Amniotic epithelial cell (primary cell): ENCODE data around the gene DYNLT2B.
A peak's percentile ranks its signal among the peaks of the same experiment; 100 is the strongest.
"Not testable (repeated sequence)": the region's sequence is repeated elsewhere in the genome, so short reads cannot be mapped to it uniquely, and the experiment has no call there.

Experiments
- DNase-seq: peaks from one replicate; pipeline ENCODE4 v3.0.0-alpha.2; 2010; ENCODE audit warnings: low read depth

DYNLT2B gene

DNA sequence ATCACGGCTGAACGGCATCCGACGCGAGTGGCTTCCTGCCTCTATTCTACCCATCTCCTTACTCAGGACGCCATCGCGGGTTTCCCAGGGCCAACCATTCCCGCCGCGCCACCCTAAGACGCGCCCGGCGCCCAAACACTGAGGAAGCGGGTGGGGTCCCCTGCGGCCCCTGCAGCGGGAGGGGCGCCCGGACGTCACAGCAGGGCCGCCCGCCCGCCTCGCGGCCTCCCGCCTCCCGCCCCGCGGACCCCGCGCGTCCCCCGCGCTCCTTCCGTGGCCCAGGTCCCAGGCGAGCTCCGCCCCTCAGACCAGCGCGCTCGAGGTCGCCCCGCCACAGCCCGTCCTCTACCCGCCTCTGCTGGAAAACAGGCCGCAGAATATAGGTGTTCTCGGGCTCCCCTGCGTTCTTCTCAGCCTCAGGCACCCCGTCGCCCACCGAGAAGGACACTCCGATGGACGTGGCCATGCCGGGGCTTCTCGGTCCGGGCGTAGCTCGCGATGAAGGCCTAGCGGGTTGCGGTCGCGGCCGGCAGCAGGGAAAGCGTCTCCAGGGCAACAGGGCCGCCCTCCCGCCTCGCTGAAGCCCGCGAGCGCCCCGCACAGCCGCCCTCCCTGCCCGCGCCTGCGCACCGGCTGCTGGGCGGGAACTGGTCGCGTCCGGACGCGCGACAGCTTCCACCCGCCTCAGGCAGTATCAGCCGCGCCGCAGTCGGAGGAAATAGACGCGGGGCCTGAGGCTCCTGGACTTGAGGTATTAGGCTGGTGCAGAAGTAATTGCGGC, at the start of gene DYNLT2B:
Gene DYNLT2B (minus strand): TSS at position 554 of the 781 bp plus-strand sequence. CDS start 88 bp downstream, at position 466.
- peak; percentile 82 for DNase-seq

DNA sequence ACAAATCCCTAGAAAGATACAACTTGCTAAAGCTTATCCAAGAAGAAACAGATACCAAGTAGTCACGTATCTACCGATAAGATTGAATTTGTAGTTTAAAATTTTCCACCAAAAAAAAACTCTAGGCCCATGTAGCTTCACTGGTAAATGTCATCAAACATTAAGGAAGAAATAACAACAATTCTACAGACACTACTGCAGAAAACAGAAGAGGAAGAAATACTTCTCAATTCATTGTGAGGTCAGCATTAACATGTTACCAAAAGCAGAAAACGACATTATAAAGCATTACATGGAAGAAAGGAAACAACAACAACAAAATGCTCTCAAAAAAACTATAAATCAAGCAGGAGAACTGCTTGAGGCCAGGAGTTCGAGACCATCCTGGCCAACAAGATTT, 47.7 kb upstream of the DYNLT2B start:
- no peak for DNase-seq

DNA sequence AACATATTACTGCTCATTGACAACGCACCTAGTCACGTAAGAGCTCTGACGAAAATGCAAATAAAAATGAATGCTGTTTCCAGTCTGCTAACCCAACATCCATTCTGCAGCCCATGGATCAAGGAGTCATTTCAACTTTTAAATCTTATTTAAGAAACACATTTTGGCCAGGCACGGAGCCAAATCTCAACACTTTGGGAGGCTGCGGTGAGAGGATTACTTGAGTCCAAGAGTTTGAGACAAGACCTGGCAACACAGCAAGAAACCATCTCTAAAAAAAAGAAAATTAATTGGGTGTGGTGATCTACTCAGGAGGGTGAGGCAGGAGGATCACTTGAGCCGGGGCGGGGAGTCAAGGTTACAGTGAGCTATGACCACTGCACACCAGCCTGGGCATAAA, 42.5 kb upstream of the DYNLT2B start:
- no peak for DNase-seq

DNA sequence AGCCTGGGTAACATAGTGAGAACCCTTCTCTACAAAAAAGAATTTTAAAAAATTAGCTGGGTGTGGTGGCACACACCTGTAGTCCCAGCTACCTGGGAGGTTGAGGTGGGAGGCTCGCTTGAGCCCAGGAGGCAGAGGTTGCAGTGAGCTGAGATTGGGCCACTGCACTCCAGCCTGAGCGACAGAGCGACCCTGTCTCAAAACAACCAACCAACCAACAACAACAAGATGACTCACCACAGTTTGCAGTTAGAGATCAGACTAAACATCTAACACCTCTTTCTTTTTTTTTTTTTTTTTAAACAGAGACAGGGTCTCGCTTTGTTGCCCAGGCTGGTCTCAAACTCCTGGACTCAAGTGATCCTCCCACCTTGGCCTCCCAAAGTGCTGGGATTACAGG, 40.5 kb upstream of the DYNLT2B start:
- not testable (repeated sequence) for DNase-seq

DNA sequence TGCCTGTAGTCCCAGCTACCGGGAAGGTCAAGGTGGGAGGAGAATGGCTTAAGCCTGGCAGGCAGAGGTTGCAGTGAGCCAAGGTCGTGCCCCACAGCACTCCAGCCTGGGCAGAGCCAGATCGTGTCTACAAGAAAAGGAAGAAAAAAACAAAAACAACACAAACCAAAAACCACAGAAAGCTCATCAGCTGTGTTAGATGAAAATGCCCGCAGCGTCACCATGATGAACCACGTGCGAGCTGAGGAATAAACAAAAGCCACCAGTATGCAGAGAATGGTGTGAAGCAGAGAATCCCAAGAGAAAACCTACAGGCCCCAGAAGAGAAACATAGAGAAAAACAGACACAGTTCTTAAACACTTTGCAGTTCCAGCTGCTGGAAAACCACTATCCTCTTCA, 39.9 kb upstream of the DYNLT2B start:
- DNase-seq: no peak

DNA sequence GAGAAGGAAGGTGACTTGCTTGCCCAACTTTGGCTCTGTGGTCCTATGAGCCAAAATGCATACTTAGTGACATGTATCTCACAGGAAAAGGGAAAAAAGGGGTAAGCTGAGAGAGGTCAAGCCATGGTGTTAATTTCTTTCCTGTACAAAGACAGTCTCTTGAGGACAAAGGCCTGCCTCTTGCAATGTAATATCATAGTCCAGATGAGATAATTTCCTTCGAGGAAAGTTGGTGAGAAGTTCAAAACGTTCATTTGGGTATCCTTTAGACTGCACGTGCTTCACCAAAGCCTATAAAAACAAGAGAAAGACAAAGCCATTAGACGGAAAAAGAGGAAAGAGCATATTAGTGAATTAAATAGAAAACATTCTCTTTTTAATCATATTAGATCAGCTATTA, 38.5 kb upstream of the DYNLT2B start:
- no peak for DNase-seq

DNA sequence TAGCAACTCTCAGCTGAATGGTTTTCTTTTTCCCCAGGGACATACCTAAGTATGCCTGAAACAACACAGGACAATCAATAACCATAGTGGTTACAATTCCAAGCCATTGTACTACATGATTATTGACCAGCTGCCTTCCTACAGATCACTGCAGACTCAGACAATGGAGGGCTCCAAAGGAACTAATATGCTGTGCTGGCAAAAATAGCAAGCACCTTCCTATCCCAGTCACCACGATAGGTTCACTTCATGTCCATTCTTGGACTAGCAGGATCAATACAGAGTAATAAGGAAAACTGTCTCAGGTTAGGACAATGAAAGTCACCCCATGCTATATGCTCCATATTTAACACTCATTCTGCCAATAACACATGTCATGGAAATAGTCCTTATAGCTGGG, 37.6 kb upstream of the DYNLT2B start:
- no peak for DNase-seq

DNA sequence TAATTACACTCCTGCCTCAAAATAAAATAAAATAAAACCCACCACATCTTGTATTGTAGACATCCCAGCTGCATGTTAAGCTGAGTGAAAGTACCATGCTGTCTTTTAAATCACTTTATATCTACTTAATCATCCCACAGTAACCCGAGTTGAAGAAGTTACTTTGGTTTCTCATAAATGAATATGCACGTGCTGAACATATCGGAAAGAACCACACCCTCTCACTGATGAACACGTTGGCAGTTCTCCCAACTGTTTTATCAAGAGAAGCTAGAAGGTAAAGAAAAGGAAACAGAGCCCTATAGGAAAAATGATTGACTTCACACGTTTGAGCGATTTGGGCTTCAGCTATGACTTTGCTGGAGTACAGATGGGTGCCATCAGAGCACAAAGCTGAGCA, 36.1 kb upstream of the DYNLT2B start:
- no peak for DNase-seq

DNA sequence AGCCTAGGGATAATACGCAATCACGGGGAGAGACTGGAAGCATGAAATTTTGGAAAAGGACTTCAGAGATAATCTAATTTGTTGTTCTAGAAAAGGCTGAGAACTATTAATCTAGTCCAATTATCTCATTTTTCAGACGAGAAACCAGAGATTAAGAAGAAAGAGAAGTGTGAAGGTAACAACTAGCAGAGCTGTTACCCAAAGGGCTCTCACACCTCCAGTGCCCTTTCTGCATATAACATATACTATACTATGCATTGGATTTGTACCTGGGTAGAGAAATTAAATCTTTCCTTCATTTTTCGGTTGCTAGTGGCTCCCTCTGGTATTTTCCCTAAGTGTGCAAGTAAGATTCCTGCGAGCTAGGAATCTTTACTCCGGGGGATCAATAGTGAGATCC, 33.5 kb upstream of the DYNLT2B start:
- DNase-seq: no peak

DNA sequence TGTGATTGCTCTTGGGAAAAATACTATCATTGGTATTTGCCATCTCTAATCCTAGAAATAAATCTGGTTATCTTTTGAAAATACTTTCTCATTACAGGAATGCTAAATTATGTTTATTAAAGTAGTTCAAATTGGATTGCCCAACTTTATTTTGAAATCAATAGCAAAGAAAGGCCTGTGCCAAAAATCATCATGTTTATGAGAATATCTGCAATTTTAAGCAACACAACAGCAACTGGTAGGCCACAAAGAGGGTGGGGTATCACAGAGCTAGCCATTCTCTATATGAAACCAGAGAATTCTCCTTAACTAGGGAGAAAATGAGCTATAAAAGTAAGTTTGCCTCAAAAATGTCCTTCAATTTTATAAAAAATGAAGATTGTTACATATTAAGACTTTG, 32.0 kb upstream of the DYNLT2B start:
- no peak for DNase-seq

DNA sequence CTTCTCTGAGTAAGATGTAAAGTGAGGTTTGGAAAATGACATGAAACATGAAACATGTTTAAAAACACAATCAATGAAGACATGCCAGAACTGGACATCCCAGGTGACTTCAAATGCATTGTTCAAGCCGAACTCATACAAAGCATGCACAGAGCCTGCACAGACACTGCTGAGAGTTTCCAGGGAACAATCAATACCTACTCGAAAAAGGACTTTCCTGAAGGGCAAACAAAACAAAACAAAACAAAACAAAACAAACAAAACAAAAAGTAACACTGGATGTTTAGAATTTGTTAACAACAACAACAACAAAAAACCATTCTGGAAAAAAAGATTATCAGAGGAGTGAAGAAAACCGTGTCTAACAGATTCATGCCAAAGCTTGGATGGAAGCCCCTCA, 30.7 kb upstream of the DYNLT2B start:
- no peak for DNase-seq

DNA sequence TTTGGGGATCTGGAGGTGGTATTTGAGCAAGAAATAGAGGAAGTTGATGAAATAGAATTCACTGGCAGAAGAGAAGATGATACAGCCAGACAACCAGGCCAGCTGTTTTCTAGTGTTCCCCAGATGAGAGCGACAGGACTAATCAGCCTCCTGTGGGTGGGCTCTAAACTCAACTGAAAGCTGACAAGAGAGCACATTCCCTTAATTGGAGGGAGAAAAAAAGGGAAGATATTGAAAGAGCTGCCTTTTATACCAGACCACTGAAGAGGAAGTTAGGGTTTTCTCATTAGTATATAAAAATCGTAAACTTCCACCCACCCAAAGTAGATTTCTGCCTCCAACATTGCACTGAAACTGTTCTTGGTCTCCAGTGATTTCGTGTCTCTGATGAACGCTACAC, 26.6 kb upstream of the DYNLT2B start:
- no peak for DNase-seq

DNA sequence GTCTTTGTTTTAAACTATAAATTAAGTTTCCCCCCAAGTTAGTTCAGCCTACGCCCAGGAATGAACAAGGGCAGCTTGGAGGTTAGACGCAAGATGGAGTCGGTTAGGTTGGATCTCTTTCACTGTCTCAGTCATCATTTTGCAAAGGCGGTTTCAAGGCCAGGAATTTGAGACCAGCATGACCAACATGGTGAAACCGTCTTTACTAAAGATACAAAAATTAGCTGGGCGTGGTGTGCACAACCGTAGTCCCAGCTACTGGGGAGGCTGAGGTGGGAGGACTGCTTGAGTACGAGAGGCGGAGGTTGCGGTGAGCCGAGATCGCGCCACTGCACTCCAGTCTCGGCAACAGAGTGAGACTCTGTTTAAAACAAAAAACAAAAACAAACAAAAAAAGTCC, 25.9 kb upstream of the DYNLT2B start:
- not testable (repeated sequence) for DNase-seq

DNA sequence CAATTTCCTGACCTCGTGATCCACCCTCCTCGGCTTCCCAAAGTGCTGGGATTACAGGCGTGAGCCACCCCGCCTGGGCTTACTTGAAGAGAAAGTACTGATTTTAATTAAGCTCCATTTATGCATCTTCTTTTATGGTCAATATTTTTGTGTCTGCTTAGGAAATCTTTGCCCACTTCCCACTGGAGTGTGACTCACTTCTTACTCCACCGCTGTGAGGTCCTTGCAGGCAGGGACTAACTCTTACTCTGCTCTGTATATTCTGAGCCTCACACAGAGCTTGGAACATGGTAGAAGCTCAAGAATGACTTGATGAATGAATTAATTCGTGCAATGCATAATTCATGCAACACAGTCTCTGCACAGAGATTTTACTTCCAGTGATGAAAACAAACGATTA, 23.1 kb upstream of the DYNLT2B start:
- DNase-seq: peak; percentile 77

DNA sequence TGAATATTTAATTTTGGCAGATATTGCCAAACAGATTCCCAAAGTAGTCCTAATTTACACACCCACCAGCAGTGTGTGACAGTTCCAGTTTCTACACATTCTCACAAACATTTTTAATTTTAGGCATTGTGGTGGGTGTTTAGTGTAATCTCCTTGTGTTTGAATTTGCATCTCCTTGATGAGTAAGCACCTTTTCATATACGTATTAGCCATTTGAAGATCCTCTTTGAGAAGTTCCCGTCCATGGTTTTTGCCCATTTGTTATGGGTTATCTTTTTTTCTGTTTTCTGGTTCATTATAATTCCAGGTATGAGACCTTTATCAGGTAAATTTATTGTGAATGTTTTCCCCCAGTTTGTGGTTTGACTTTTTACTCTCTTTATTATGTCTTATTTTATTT, 22.4 kb upstream of the DYNLT2B start:
- no peak for DNase-seq

DNA sequence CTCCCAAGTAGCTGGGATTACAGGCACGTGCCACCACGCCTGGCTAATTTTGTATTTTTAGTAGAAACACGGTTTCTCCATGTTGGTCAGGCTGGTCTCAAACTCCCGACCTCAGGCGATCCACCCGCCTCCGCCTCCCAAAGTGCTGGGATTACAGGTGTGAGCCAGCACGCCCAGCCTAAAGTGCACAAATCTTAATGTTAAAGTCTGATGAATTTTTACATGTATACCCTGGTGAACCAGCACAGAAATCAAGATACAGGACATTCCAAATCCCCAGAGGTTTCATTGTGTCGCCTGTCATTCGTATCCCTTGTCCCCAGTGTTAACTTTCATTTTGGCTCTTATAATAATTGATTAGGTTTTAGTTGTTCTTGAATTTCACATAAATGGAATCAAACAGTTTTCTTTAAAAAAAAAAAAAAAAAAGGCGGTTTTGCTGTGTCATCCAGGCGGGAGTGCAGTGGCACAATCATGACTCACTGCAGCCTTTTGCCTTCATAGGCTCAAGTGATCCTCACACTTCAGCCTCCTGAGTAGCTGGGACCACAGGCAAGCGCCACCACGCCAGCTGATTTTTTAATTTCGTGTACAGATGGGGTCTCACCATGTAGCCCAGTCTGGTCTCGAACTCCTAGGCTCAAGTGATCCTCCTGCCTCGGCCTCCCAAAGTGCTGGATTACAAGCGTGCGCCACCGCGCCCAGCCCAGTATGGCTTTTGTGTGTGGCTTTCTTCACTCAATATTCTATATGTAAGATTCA, 21.6 kb upstream of the DYNLT2B start:
- DNase-seq: peak; percentile 65

DNA sequence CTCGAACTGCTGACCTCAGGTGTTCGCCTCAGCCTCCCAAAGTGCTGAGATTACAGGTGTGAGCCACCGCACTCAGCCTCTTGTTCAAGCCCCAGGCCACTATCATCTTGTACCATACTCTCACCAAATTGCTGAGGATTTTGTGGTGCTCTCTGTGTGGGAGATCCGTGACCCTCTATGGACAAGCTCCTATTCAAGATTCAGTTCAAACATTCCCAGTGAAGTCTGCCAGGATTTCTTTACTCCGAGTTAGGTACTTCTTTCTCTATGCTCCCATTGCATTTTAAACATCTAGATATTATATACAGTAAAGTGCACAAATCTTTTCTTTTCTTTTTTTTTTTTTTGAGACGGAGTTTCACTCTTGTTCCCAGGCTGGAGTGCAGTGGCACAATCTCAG, 21.0 kb upstream of the DYNLT2B start:
- no peak for DNase-seq

DNA sequence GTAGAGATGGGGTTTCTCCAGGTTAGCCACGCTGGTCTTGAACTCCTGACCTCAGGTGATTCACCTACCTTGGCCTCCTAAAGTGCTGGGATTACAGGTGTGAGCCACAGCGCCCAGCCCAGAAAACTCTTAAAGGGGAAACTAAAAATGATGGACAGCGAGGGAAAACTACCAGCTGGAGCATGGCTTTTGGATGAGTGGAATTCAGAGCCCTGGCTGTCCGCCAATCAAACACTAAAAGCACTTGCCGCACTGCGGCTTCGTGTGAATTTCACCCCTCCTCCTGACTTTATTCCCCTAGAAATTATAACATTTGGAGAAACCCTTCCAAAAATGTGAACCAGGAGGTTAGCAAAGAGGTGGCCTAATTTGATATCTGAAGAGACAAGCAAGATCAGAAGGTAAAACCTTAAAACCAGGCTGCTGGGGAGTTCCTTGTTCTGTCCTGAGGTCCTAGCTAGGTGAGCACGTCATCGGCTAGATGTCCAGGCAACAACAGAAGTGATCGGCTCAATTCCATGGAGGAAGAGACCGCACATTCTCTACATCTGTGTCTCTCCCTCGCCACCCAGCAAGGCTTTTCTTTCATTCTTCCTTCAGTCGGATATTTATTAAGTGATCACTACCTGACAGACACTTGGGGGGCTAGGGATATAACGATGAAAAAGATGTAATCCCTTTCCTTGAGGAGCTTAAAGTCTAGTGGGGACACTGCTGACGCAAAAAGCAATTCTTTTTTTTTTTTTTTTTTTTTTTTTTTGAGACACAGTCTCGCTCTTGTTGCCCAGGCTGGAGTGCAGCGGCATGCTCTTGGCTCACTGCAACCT, 18.5 kb upstream of the DYNLT2B start:
- DNase-seq: no peak

DNA sequence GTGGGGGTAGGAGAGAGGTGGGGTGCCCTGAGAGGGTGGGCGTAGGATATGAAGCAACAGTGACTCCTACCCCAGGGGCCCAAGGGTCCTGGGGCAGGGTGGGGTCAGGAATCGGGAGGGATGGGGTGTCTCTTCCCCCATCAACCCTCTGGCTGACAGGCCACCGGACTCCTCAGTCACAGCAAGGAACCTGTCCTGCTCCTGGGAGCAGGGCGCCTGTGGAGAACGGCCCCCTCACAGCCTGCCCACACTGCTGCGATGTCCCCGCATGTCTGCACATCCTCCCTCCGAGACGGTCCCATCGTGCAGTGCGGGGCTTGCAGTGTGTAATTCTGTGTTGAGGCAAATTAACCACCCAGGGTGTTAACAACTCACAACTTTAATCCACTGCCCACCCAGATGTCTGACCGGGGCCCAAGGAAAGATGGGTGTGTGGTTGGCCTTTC, 17.5 kb upstream of the DYNLT2B start:
- no peak for DNase-seq

DNA sequence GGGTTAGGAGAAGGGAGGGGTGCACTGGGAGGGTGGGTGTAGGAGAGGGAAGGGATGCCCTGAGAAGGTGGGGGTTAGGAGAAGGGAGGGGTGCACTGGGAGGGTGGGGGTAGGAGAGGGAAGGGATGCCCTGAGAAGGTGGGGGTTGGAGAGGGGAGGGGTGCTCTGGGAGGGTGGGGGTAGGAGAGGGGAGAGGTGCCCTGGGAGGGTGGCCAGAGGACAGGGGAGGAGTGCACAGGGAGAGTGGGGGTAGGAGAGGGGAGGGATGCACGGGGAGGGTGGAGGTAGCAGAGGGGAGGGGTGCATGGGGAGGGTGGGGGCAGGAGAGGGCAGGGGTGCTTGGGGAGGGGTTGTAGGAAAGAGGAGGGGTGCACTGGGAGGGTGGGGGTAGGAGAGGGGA, 16.9 kb upstream of the DYNLT2B start:
- no peak for DNase-seq

DNA sequence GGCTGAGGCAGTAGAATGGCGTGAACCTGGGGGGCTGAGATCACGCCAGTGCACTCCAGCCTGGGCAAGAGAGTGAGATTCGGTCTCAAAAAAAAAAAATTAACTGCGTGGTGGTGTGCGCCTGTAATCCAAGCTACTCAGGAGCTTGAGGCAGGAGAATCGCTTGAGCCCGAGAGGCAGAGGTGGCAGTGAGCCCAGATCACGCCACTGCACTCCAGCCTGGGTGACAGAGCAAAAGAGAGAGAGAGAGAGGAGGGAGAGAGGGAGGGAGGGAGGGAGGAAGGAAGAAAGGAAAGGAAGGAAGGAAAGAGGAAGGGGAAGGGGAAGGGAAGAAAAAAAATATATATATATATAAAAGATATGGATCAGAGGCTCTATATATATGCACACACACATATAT, 14.1 kb upstream of the DYNLT2B start:
- DNase-seq: no peak

DNA sequence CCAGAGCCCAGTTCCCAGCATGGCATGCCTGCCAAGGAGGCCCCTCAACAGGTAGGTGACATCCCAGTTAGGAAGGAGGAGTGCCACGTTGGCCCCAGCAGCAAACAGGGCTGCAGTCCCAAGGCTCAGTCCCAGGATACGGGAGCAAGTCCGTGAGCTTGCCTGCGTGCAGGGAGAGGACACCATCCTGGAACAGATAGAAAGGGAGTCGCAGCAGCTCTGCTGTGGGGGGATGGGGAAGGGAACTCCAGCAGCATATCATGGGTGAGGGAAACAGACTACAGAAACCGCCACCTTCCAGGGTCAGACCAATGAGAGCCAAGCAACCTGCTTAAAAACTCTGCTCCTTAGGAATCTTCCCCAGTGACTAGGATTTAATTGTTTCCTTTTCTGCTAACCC, 9.4 kb upstream of the DYNLT2B start:
- DNase-seq: no peak

DNA sequence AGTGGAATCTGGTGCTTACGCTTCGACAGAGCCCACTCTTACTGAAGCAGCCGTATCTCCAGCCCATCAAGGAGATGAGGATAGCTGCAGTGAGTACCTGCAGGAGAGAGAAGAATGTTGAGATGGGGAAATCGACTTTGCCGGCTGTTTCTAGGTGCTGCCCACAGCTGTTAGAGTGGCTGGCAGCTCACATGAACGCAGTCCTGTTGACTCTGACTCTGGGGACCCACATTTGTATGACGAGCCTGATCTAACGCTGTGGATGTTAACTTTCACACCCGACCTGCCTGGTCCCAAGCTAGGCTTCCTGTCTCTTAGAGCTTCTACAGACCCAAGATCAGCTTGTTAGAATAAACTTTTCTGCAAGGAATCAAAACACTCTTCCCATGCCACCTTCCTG, 8.9 kb upstream of the DYNLT2B start:
- no peak for DNase-seq
